ENCODE data around the gene MICAL3.
A peak's percentile ranks its signal among the peaks of the same experiment; 100 is the strongest.

MICAL3 gene

GRCh38 chr22:17753401-17753989 is 270.9 kb downstream of the MICAL3 start:
- DNase-seq (ENCODE audit: low spot score), result no peak

GRCh38 chr22:17751596-17751995 is 272.8 kb downstream of the MICAL3 start:
- no peak for DNase-seq (ENCODE audit: low spot score)

GRCh38 chr22:17749605-17750395 is 274.6 kb downstream of the MICAL3 start:
- DNase-seq (ENCODE audit: low spot score), result no peak

GRCh38 chr22:17748555-17749353 is 275.6 kb downstream of the MICAL3 start:
- DNase-seq (ENCODE audit: low spot score), result no peak

- no peak for DNase-seq (ENCODE audit: low spot score)
Observed at GRCh38 chr22:17746916-17747315, 277.4 kb downstream of the MICAL3 start.

GRCh38 chr22:17744430-17744829 is 279.9 kb downstream of the MICAL3 start:
- no peak for DNase-seq (ENCODE audit: low spot score)

GRCh38 chr22:17743661-17744411 is 280.5 kb downstream of the MICAL3 start:
- DNase-seq (ENCODE audit: low spot score), result no peak

GRCh38 chr22:17742527-17742902 is 281.8 kb downstream of the MICAL3 start:
- DNase-seq (ENCODE audit: low spot score), result peak; percentile 62

- no peak for DNase-seq (ENCODE audit: low spot score)
Observed at GRCh38 chr22:17741866-17742526, 282.4 kb downstream of the MICAL3 start.

GRCh38 chr22:17739196-17739975 is 285.0 kb downstream of the MICAL3 start:
- DNase-seq (ENCODE audit: low spot score), result no peak

- DNase-seq (ENCODE audit: low spot score), result no peak
Observed at GRCh38 chr22:17738386-17739128, 285.8 kb downstream of the MICAL3 start.
